Fibroblast of peridontal ligament (primary cell): ENCODE results near the gene SCD5.

Experiments
- DNase-seq: peaks from one replicate; pipeline ENCODE4 v3.0.0-alpha.2; 2010; ENCODE audit errors: extremely low read depth

The SCD5 gene

DNA sequence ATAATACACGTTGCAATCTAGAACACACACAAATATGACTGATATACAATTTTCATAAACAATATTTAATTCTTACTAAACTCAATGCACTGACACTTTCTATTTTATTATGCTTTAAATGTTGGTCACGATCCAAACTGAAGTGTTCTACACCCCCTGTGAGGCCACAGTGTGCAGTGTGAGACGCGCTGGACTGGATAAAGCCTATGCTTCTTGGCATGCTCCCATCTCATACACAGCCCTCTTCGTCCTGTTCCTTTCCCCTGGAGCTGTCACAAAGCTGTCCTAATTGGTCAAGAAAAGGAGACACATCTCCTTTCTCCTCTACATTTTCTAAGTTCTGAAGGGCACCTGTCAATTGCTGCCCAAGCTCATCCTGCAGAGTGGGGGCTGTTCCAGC lies 72.0 kb downstream of the SCD5 start:
- no peak for DNase-seq

DNA sequence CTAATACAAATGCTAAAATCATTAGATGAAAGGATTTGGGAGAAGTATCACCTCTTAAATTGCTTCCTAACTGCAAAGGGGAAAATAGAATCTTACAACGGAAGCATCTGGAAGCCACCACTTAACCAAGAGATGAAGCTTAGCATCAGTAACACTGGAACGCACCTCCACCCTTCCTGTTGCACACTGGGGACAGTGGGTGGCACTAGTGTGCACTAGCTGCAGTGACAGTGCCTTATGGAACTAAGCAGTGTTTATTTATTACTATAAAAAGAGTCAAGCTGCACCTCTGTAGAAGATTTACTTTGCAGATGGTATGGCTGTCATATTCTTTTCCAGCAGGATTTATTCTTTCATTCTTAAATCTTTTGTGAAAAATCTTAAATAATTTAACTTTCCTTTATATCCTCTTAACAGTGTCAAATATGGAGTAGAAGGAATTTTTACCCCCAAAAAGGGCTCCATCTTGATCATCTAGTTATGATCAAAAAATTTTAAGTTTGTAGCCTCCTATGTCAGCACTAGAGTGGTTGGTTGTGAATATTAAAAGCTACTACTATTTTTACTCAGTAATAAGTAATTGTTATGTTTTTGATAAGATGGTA lies 76.7 kb downstream of the SCD5 start:
- peak; percentile 27 for DNase-seq

DNA sequence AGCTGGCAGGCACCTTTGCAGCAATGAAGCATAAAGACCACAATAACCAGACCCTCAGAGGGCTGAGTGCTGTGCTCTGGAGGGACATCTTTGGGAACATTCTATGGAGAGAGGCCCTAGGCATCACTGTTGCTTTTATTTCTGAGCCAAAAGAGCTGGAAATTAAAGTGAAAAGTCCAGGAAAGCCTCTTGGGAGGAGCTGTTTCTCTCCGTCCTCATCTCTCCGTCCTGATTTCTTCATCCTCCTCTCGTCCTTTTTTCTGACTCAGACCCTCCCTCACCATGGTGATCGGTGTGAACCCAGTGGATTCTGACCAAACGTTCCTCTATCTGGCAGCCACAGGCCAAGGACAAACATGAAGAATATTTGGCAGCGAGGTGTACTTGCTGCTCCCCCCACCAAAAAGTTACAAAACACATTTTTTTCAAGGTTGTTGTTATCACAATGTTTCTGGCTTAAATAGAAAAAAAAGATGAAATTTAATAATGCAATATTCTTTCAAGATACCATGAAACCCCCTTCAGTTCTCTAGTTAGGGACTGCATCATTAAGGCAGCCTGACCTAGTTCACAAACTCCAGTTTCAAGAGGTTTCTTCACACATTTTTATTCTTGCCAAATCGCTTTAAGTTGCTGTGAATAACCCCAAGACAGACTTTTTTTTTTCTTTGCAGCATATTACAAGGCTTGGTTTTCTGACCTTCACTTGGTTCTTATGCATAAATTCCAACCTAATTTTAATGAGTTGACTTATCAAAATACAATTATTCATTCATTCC lies 80.2 kb downstream of the SCD5 start:
- peak; percentile 9 for DNase-seq

DNA sequence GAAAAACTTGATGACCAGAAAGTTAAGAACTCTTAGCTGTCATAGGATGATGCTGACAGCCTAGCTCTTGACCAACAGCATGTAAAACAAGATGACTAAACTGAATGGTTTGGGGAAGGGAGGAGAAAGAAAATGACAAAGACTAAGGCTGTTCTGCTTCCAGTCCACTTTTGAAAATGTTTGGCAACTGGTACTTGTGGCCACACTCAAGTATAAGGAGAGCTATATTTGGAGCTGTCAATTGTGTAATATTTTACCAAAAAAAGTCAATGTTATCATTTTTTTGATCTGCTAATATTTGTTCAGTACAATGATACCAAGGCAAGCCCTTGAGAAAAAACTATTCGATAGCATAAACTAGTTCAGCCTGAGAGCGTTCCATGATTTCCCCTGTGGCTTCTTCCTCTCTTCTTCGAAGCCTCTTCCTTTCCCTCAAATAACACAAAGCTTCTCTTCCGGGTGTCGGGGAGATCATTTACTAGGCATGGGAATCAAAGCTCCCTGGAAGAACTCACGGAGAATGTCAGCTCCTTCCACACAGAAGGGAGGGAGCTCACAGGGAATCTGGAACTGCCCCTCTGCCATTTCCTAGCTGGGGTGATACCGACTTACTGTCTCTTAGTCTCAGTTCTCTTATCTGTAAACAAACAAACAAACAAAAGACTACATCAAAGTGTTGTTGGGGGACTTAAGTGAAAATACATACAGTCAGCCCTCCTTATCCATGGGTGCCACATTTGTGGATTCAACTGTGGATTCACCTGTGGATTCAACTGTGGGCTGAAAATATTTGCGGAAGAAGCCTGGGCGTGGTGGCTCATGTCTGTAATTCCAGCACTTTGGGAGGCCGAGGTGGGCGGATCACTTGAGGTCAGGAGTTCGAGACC lies 82.6 kb downstream of the SCD5 start:
- peak; percentile 76 for DNase-seq

DNA sequence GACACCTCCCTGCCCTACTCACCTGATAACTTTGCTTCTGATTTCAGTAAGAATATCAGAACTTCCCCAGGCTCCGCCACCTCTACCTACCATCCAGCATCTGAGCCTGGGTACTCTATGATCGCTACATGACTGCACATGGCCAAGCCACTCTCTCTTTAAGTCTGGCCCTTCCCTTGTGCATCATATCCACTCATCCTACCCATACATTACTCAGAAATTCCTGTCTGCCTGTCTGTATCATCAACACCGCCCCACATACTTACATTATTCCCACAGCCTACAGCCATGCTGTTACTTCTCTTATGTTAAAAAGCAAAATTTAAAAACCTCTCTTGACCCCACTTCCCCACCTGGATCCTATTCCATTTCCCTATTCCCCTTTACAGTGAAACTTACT lies 84.7 kb downstream of the SCD5 start:
- no peak for DNase-seq

GRCh38 chr4:82712561-82712960 lies 86.0 kb downstream of the SCD5 start:
- no peak for DNase-seq

DNA sequence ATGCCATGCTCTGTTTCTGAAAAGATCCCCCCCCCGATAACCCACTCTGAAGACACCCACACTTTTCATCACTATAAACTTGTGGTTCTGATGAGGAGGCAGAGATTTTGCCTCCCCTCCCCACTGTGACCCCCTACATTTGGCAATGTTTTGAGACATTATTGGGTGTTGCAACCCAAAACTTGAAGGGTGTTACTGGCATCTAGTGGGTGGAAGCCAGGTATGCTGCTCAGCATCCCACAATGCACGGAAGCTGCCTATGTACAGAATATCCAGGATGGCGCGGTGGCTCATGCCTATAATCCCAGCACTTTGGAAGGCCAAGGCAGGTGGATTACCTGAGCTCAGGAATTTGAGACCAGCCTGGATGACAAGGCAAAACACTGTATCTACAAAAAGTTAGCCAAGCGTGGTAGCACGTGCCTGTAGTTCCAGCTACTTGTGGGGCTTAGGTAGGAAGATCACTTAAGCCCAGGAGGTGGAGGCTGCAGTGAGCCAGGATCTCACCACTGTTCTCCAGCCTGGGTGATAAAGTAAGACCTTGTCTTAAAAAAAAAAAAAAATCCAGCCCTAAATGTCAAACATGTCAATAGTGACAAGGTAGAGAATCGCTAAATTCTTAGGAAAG lies 87.3 kb downstream of the SCD5 start:
- no peak for DNase-seq

DNA sequence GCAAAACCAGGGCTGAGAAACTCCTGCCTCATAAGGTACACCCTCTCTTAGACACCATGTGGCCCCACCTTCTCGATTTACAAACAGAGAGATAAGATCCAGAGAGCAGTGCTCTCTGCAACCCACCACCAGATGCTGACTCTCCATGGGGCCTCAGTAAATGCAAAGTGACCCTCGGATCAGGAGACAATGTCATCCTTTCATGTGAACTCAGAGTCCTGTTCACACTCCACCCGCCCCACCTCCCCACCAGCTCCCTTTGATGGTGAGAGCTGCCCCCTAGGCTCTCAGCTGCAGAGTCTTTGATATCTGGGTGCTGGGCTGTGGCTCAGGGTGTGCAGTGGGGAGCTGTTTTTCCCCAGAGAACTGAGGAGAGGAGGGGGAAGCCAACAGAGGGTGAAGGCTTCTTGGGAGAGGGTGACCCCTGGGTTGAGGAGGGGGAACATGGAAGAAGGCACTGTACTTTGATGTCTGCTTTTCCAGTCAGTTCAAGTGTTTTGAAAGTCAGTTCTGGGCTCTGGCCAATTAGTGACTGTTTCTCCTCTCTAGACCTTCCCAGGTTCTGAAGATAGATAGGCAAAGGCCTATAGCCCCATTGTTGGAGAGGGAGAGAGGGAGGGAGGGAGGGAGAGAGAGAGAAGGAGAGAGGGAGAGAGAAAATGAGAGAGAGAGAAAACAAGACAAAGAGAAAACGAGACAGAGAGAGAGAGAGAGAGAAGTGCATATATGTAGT lies 88.2 kb downstream of the SCD5 start:
- no peak for DNase-seq

DNA sequence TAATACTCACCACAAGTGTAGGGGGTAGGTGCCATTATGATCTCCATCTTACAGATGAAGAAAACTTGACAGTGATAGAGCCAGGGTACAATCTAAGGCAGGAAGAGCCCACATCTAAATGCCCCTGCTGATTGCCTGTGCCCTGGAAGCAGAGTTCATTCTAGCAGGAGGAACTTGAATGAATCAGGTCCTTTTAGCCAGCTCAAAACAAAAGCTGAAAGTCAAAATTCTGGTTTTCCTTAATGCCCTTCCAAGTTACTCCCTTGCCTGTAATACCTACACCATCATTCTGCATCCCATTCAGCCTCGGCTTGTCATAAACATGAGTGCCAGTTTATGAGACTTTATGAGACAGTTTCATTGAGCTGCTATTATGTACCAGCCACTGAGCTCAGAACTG lies 89.6 kb downstream of the SCD5 start:
- no peak for DNase-seq

- peak; percentile 59 for DNase-seq
These were observed 92.1 kb downstream of the SCD5 start for GRCh38 chr4:82706349-82707000.

DNA sequence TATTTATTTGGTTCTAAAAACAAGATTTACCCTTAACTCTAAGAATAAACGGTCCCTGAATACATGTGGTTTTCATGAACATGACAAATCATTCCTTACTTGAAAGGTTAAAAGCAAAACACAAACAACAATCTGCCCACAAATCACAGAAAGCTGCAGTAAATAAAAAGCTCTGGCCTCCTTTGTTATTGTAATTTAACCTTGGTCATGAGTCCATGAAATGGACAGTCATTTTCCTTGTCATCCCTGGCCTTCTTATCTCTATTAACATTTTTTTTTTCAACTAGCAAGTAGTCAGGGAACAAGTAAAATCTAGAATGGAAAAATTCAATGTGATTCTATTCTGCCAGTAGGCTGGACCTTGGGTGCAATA lies 92.7 kb downstream of the SCD5 start:
- peak; percentile 9 for DNase-seq

DNA sequence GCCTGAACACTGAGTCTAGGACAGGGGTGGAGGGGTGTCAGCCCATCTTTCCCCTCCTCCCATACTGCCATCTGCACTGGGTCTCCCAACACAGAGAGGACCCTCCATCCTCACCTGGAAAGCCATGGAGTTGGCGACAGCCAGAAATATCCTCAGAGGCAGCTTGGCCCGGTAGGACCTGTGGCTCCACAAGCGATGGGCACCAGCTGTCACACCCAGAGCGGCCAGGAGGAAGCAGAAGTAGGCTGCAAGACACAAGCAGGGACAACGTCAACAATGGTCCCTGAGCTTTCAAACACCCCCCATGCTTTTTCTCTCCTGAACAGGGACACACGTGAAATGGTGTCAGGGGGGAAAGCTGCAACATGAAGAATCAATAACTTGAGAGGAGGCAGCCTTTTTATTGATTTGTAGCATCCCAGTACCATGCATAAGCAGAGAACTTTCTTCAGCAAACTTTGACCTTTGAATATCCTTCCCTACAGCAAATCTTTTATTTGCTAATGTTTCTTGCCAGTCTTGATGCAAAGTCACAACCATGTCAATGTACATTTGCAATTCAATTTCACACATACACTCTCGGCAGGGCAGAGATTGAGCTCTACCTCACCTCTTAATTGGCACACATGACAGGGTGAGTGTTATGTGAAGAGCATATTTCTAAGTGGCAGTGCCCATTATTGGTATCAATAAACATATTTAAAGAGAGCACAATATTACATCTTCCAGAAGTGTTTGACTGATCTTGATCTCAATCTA lies 93.2 kb downstream of the SCD5 start:
- no peak for DNase-seq

DNA sequence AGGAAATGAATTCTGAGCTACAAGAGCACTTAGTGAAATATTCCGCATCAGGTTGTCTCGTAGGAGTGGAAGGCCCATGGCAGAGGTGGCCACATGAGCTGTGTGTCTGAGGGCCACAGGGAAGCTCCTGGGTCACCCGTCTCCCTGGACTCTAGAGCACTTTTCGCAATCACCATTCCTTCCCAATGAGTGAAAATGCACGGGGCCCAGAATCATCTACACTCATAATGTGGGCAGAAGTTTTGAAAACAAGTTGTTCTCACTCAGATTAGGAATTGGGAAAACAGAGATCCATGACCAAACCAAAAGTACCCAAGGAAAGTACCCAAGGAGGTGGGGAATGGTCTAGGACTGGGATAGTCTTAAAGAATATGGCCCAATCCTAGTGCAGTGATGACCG lies 94.4 kb downstream of the SCD5 start:
- DNase-seq, result peak; percentile 20

GRCh38 chr4:82698412-82698811 lies 100.2 kb downstream of the SCD5 start:
- DNase-seq, result no peak

GRCh38 chr4:82697561-82697960 lies 101.0 kb downstream of the SCD5 start:
- no peak for DNase-seq

DNA sequence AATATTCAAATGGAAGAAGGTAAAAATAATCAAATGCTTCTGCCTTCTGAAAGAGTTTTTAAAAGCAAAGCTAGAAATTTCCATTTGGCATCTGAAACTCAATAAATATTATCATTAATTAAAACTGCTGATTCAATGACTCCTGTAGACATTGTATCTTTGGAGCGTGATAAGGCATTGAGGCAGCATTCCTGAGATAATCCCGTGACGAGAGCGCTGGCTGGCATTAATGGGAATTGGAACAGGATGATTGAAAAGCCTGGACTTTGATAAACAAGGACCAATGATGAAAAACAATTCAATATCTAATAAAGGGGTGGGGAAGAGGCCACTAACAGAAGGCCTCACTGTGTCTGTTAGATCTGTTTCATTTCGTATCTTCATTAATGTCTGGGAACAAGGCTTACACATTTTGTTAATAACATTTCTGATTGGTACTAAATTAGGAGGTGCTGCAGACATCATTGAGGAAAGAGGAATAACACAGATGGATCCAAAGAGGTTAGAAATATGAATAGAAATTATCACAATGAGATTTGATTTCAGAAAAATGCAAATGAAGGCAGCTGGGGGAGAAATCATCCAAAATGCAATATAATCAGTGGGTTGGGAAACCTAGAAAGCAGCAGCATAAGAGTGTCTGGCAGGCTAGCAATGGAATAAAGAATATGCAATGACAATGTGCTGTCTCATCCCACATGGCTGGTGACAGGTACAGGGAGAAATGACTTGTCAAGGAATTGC lies 102.3 kb downstream of the SCD5 start:
- DNase-seq, result no peak

DNA sequence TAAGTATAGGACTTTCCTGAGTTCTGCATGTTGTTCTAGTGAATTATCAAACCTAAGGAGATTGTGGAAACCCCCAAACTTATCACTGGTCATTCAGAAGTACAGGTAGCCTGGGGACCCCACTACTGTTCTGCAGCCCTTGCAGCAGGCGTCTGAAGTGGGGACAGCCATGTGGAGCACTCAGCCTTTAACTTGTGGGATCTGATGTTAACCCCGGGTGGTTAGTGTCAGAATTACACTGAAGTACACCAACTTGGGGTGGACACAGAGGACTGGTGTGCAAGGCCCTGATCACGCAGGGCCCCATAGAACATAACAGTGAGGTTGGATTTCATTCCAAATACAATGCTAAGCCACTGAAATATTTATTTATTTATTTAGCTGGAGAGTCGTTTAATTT lies 103.7 kb downstream of the SCD5 start:
- no peak for DNase-seq

- no peak for DNase-seq
These were observed 104.5 kb downstream of the SCD5 start for GRCh38 chr4:82694046-82694445.

- no peak for DNase-seq
These were observed 106.4 kb downstream of the SCD5 start for GRCh38 chr4:82692101-82692780.
